K562 (cell line): Measurements from ENCODE around the gene WFDC2. TPM values are rescaled to one million over a fixed set of nuclear protein-coding genes. Genes with fewer than 3 reads are reported as not detected.

Experiments
- ATAC-seq: fragments of 200-7000 bp; cut with Tn5 transposase; 3 replicates; pipeline ENCODE4 v1.9.1; 2020; ENCODE audit warnings: moderate library complexity
- BruUV-seq: library from RNA; stranded (reverse); fragments of 400-500 nt; replicated peaks from 2 replicates; lab custom pipeline; 2021; lab: Mats Ljungman, UMichigan
- CTCF ChIA-PET: fragments of 300-600 bp; formaldehyde crosslinking; extraction: SDS; loops from one replicate; lab custom pipeline; 2021; ENCODE audit warnings: low intra/inter-chr PET ratio; lab: Yijun Ruan, JAX
- POLR2A ChIA-PET: fragments of 300-600, 350-650 bp; sonication (Branson Sonifier 250); formaldehyde crosslinking; extraction: SDS; loops from one replicate; lab custom pipeline; 2021; ENCODE audit warnings: antibody characterized with exemption, inconsistent platforms; lab: Yijun Ruan, JAX
- DNase-seq, 4 experiments: peaks; one replicate each; pipeline versions ENCODE4 v3.0.0 to v3.0.0-alpha.2; 2011 to 2018; ENCODE audit warnings: low spot score in 3 of 4, mixed read lengths in 3 of 4; ENCODE audit errors: extremely low read depth in 1 of 4
- FAIRE-seq: peaks from 2 replicates; lab custom pipeline; 2011; peaks lifted over from hg19 to GRCh38; lab: Jason Lieb, UNC
- H2AFZ ChIP-seq: 2 replicates; pipeline ENCODE4 v1.6.0; 2011; ENCODE audit warnings: low read depth, low read length, control low read depth, inconsistent platforms
- H3K27ac ChIP-seq: fragments of 200-600 bp; 3 replicates; pipeline ENCODE4 v1.8.0; 2011; ENCODE audit warnings: low read depth, mild to moderate bottlenecking, control low read depth, inconsistent platforms, low read length, moderate library complexity, mixed read lengths; ENCODE audit errors: extremely low read depth
- H3K27me3 ChIP-seq, 2 experiments: fragments of 300-600 bp in 1 of 2; 2 replicates in 1 of 2; 3 replicates in 1 of 2; pipeline versions ENCODE4 v1.6.0 to v1.8.0; 2011; ENCODE audit warnings: inconsistent platforms in 2 of 2, low read length in 2 of 2, mild to moderate bottlenecking in 1 of 2, mixed read lengths in 1 of 2, moderate library complexity in 1 of 2; ENCODE audit not compliant: control insufficient read depth in 2 of 2, insufficient read depth in 2 of 2
- H3K36me3 ChIP-seq: fragments of 300-600 bp; 3 replicates; pipeline ENCODE4 v1.8.0; 2011; ENCODE audit warnings: mild to moderate bottlenecking, low read length, inconsistent platforms; ENCODE audit not compliant: control insufficient read depth, insufficient read depth
- H3K4me1 ChIP-seq, 2 experiments: fragments of 200-600 bp in 1 of 2; replicated peaks in 1 of 2; 2 replicates in 1 of 2; 3 replicates in 1 of 2; pipeline versions ENCODE4 v1.5.1 to v1.8.0; 2011; ENCODE audit warnings: inconsistent platforms in 2 of 2, low read length in 2 of 2, mild to moderate bottlenecking in 1 of 2, mixed read lengths in 1 of 2, moderate library complexity in 1 of 2; ENCODE audit not compliant: control insufficient read depth in 2 of 2, insufficient read depth in 2 of 2
- H3K4me2 ChIP-seq: 2 replicates; pipeline ENCODE4 v1.6.1; 2011; ENCODE audit warnings: low read length, control low read depth, inconsistent platforms, mixed read lengths; ENCODE audit not compliant: insufficient read depth
- H3K4me3 ChIP-seq: fragments of 200-600 bp; sonication (generic), shearing (Covaris generic); 2 replicates; pipeline ENCODE4 v1.5.1; 2016; ENCODE audit warnings: control low read depth, inconsistent platforms
- H3K79me2 ChIP-seq: fragments of 200-600 bp; 3 replicates; pipeline ENCODE4 v1.8.0; 2011; ENCODE audit warnings: low read length, inconsistent platforms; ENCODE audit not compliant: control insufficient read depth, insufficient read depth
- H3K9ac ChIP-seq, 2 experiments: 2 replicates each; pipeline versions ENCODE4 v1.6.0 to v1.6.1; 2011; ENCODE audit warnings: low read depth in 2 of 2, low read length in 2 of 2, control low read depth in 1 of 2, inconsistent platforms in 1 of 2, mild to moderate bottlenecking in 1 of 2, mixed read lengths in 1 of 2; ENCODE audit not compliant: insufficient read depth in 1 of 2
- H3K9me1 ChIP-seq: one replicate; pipeline ENCODE4 v1.6.0; 2011; ENCODE audit warnings: inconsistent platforms, mild to moderate bottlenecking, low read length, moderate library complexity; ENCODE audit not compliant: control insufficient read depth, insufficient read depth
- H3K9me3 ChIP-seq: replicated peaks from 2 replicates; pipeline ENCODE4 v1.5.1; 2011; ENCODE audit warnings: low read depth, low read length, inconsistent platforms; ENCODE audit not compliant: control insufficient read depth, insufficient read depth
- H4K20me1 ChIP-seq: replicated peaks from 2 replicates; pipeline ENCODE4 v1.6.1; 2011; ENCODE audit warnings: low read length, inconsistent platforms, mixed read lengths; ENCODE audit not compliant: control insufficient read depth, insufficient read depth
- BRD4 ChIP-seq: fragments of 200-600 bp; sonication (generic); IDR thresholded peaks from 2 replicates; pipeline ENCODE4 v1.6.1; 2017; ENCODE audit warnings: inconsistent platforms
- CEBPB ChIP-seq: fragments of 450-650 bp; IDR thresholded peaks from 2 replicates; pipeline ENCODE4 v1.6.1; 2016; ENCODE audit warnings: missing genetic modification characterization, missing compliant biosample characterization
- CEBPG ChIP-seq, 3 experiments: fragments of 200-800 bp in 1 of 3; sonication (Bioruptor generic) in 1 of 3; sonication (generic) in 1 of 3; formaldehyde crosslinking in 1 of 3; IDR thresholded peaks in 2 of 3; conservative IDR thresholded peaks in 1 of 3; 2 replicates each; pipeline versions ENCODE4 v1.6.1 to v1.8.0; 2016 to 2022; ENCODE audit warnings: missing compliant biosample characterization in 2 of 3, missing genetic modification characterization in 2 of 3, mild to moderate bottlenecking in 1 of 3, missing genetic modification reagents in 1 of 3
- CTCF ChIP-seq, 3 experiments: IDR thresholded peaks in 2 of 3; conservative IDR thresholded peaks in 1 of 3; 2 replicates each; pipeline ENCODE4 v1.5.1; 2011 to 2012; ENCODE audit warnings: low read length in 3 of 3, mild to moderate bottlenecking in 3 of 3, control low read depth in 2 of 3, improper control_type of control experiment in 1 of 3, inconsistent platforms in 1 of 3, low read depth in 1 of 3, mixed read lengths in 1 of 3, moderate library complexity in 1 of 3; ENCODE audit not compliant: insufficient read depth in 2 of 3
- HMGXB4 ChIP-seq: sonication (generic); formaldehyde crosslinking; IDR thresholded peaks from 2 replicates; pipeline ENCODE4 v1.8.1; 2023; ENCODE audit warnings: mild to moderate bottlenecking, missing genetic modification reagents
- IRF9 ChIP-seq: fragments of 450-650 bp; IDR thresholded peaks from 2 replicates; pipeline ENCODE4 v1.6.1; 2016; ENCODE audit warnings: missing biosample characterization, missing genetic modification characterization
- LEF1 ChIP-seq: fragments of 450-650 bp; IDR thresholded peaks from 2 replicates; pipeline ENCODE4 v1.6.1; 2016; ENCODE audit warnings: mild to moderate bottlenecking
- MTA3 ChIP-seq: fragments of 450-650 bp; formaldehyde crosslinking; IDR thresholded peaks from 2 replicates; pipeline ENCODE4 v1.6.1; 2017; ENCODE audit warnings: mild to moderate bottlenecking, borderline replicate concordance
- RB1 ChIP-seq: fragments of 450-650 bp; IDR thresholded peaks from 2 replicates; pipeline ENCODE4 v1.6.1; 2017; ENCODE audit warnings: low read depth, mild to moderate bottlenecking
- RCOR1 ChIP-seq, 2 experiments: IDR thresholded peaks; 2 replicates each; pipeline ENCODE4 v1.6.1; 2012; ENCODE audit warnings: low read depth in 2 of 2, low read length in 2 of 2, borderline replicate concordance in 1 of 2, improper control_type of control experiment in 1 of 2
- SOX6 ChIP-seq: fragments of 450-650 bp; IDR thresholded peaks from 2 replicates; pipeline ENCODE4 v1.6.1; 2014; ENCODE audit warnings: mild to moderate bottlenecking
- SP2 ChIP-seq: IDR thresholded peaks from 2 replicates; pipeline ENCODE4 v1.6.1; 2011; ENCODE audit warnings: mild to moderate bottlenecking, low read depth, low read length, moderate library complexity; ENCODE audit not compliant: poor library complexity, severe bottlenecking; ENCODE audit errors: extremely low read depth
- SPI1 ChIP-seq: IDR thresholded peaks from 2 replicates; pipeline ENCODE4 v1.6.1; 2011; ENCODE audit warnings: low read depth, low read length, control low read depth, borderline replicate concordance
- TEAD4 ChIP-seq, 2 experiments: sonication (generic) in 1 of 2; formaldehyde crosslinking in 1 of 2; IDR thresholded peaks; 2 replicates each; pipeline versions ENCODE4 v1.6.1 to v1.8.0; 2012 to 2022; ENCODE audit warnings: borderline replicate concordance in 1 of 2, inconsistent platforms in 1 of 2, low read length in 1 of 2, mild to moderate bottlenecking in 1 of 2, missing genetic modification reagents in 1 of 2
- ZNF551 ChIP-seq: fragments of 250-450 bp; sonication (Bioruptor Pico); IDR thresholded peaks from 2 replicates; pipeline ENCODE4 v1.5.0; 2021; ENCODE audit warnings: mild to moderate bottlenecking, moderate library complexity
- WGBS: fragments of 100-300 bp; shearing (Covaris generic); methylation state at CpG from one replicate; pipeline ENCODE4 v1.1.6; 2016; ENCODE audit warnings: low coverage, mixed read lengths; ENCODE audit not compliant: insufficient coverage; ENCODE audit errors: missing lambda C conversion rate; 5-methylcytosine and 5-hydroxymethylcytosine counted together
- in situ Hi-C: fragments of 300-500 bp; cut with MboI; formaldehyde crosslinking; loops from 4 replicates; pipeline ENCODE4 v1.15.0; 2018; ENCODE audit warnings: inconsistent platforms, mixed read lengths
- intact Hi-C: fragments of 100-400 bp; cut with micrococcal nuclease; formaldehyde crosslinking; loops from 2 replicates; pipeline ENCODE4 v1.14.2; 2022
- polyA plus RNA-seq, 8 experiments: library from polyadenylated mRNA; depleted of rRNA in 4 of 8; stranded (reverse) in 5 of 8; unstranded in 3 of 8; fragments of >200 nt; fragmentation: Nextera tagmentation in 2 of 8; fragmentation: Illumina TruSeq in 1 of 8; extraction: Ambion mirVana in 2 of 8; extraction: Trizol in 1 of 8; gene quantifications; 2 replicates each; pipeline versions ENCODE4 v1.2.1 to v1.2.3, GENCODE V29; 2011 to 2014; ENCODE audit warnings: inconsistent platforms in 1 of 8, missing spikeins in 1 of 8
- total RNA-seq, 7 experiments: library from RNA; depleted of rRNA in 6 of 7; stranded (reverse); fragments of >200 nt in 6 of 7; fragmentation: Illumina TruSeq in 2 of 7; extraction: Trizol in 2 of 7; gene quantifications; 2 replicates each; pipeline versions ENCODE4 v1.2.1 to v1.2.3, GENCODE V29; 2011 to 2021; ENCODE audit warnings: low replicate concordance in 1 of 7

WFDC2 gene
- total and polyA plus RNA-seq, 9 of the 15 experiments (the other 6 are each of a cell fraction or from before 2014, with no cell fraction given), result not detected

GRCh38 chr20:45450097-45450818, 19.3 kb upstream of the WFDC2 start:
- intact Hi-C loops (loop anchor here (1.0 kb wide), 1 partner anchor 127 kb away; no protein-coding TSS in a partner anchor), in situ Hi-C loops (loop anchor here (10.0 kb wide), 1 partner anchor 325 kb away; no protein-coding TSS in a partner anchor)
- DNase-seq, result peak; percentile 36 to 70 (median 48)
- ChIA-PET CTCF (interaction anchor here (0.6 to 1.3 kb wide), 6 partner anchors 77 to 439 kb away, joined by 3 to 8 read pairs (median 4); partner anchors contain the start of gene SYS1), POLR2A (interaction anchor here (0.8 to 2.2 kb wide), 5 partner anchors 9 to 132 kb away, joined by 3 to 6 read pairs (median 5); no protein-coding TSS in a partner anchor)
- FAIRE-seq, result peak; percentile 80
- no peaks in the 10 kb centered on the region for H3K9me1 ChIP-seq
- H3K79me2 ChIP-seq, result no peaks in the 10 kb centered on the region
- BruUV-seq, result no TSS peak
- H3K27me3 ChIP-seq, result peaks cover 8 to 26% of the 10 kb centered on the region in 2 experiments; a peak in 4 of 5 replicates
- ATAC-seq, result peak; percentile 81
- no peak overlapping the region for H3K9ac ChIP-seq
- H2AFZ ChIP-seq, result 0 out of 2 replicates have a peak overlapping the region, but pooled peaks have one; percentile 26
- H3K9me3 ChIP-seq, result no peaks in the 10 kb centered on the region
- no peaks in the 10 kb centered on the region for H4K20me1 ChIP-seq
- no peaks in the 10 kb centered on the region for H3K36me3 ChIP-seq
- no peak overlapping the region for H3K4me3 ChIP-seq
- H3K4me1 ChIP-seq, result no peaks in the 10 kb centered on the region
- WGBS, result 39% methylated on average over 5 of the region's 5 CpGs
- no peak overlapping the region for H3K4me2 ChIP-seq
- no peak overlapping the region for H3K27ac ChIP-seq
- TF ChIP-seq BRD4, result no peak
- TF ChIP-seq ZNF551 (CRISPR knock-in tag), result no peak
- TF ChIP-seq LEF1, result no peak
- TF ChIP-seq MTA3, result no peak
- TF ChIP-seq CTCF (IDR thresholded peaks at IDR 0.05 in 2 of 3, conservative IDR thresholded peaks at IDR 0.05 in 1 of 3; ENCODE audit: insufficient read depth in 2 of 3, low read depth in 1 of 3, low read length in 3 of 3), result peak; percentile 63 to 81 (median 77)
- TF ChIP-seq HMGXB4 (CRISPR knock-in tag), result no peak
- TF ChIP-seq RB1, result peak; percentile 22; the same call in 1 of the 2 replicates
- no peak; the same call in 1 of the 2 replicates for TF ChIP-seq CEBPG (CRISPR knock-in tag; IDR thresholded peaks at IDR 0.05)
- peak; percentile 70 to 75 for TF ChIP-seq CEBPG (tag; conservative IDR thresholded peaks at IDR 0.05 in 1 of 2, IDR thresholded peaks at IDR 0.05 in 1 of 2)
- no peak for TF ChIP-seq SP2
- TF ChIP-seq CEBPB, result peak; percentile 75
- TF ChIP-seq SOX6, result no peak
- TF ChIP-seq SPI1, result peak; percentile 94
- no peak for TF ChIP-seq IRF9 (tag)
- peak in 1 of 2 experiments; percentile 57; a peak in 1 of 4 replicates for TF ChIP-seq RCOR1 (IDR thresholded peaks at IDR 0.05; ENCODE audit: borderline replicate concordance in 1 of 2, low read depth in 2 of 2, low read length in 2 of 2)
- peak; percentile 53; the same call in 1 of the 2 replicates for TF ChIP-seq TEAD4 (IDR thresholded peaks at IDR 0.05; ENCODE audit: low read length)
- TF ChIP-seq TEAD4 (CRISPR knock-in tag; IDR thresholded peaks at IDR 0.05; ENCODE audit: borderline replicate concordance), result no peak
